GM12878 (cell line): Measurements from ENCODE around the gene THADA. TPM values are rescaled to one million over a fixed set of nuclear protein-coding genes. Genes with fewer than 3 reads are reported as not detected.

Source experiments
- ATAC-seq: fragments of 200-7000 bp; cut with Tn5 transposase; 3 replicates; pipeline ENCODE4 v1.9.1; 2020; ENCODE audit warnings: mild to moderate bottlenecking, moderate library complexity
- BruUV-seq: library from RNA; stranded (reverse); fragments of 400-500 nt; replicated peaks from 2 replicates; lab custom pipeline; 2021; lab: Mats Ljungman, UMichigan
- CTCF ChIA-PET: fragments of 300-600 bp; sonication (Branson Sonifier 250); formaldehyde crosslinking; extraction: SDS; loops from one replicate; lab custom pipeline; 2021; ENCODE audit warnings: inconsistent platforms; lab: Yijun Ruan, JAX
- POLR2A ChIA-PET: fragments of 350-600 bp; formaldehyde crosslinking; extraction: SDS; loops from one replicate; lab custom pipeline; 2021; ENCODE audit warnings: inconsistent platforms; lab: Charles Lee
- RAD21 ChIA-PET: fragments of 300-600 bp; sonication (Branson Sonifier 250); formaldehyde crosslinking; loops from one replicate; lab custom pipeline; 2023; ENCODE audit warnings: antibody characterized with exemption; ENCODE audit not compliant: unreplicated experiment; lab: Charles Lee
- SMC1A ChIA-PET: fragments of 300-600 bp; sonication (Branson Sonifier 250); formaldehyde crosslinking; loops from one replicate; lab custom pipeline; 2023; ENCODE audit not compliant: unreplicated experiment, uncharacterized antibody; lab: Charles Lee
- DNase-seq: peaks from one replicate; pipeline ENCODE4 v3.0.0-alpha.2; 2011; ENCODE audit warnings: low read depth, low spot score
- FAIRE-seq: peaks from 3 replicates; lab custom pipeline; 2011; peaks lifted over from hg19 to GRCh38; lab: Jason Lieb, UNC
- H2AFZ ChIP-seq: 2 replicates; pipeline ENCODE4 v1.6.0; 2011; ENCODE audit warnings: low read depth, low read length, control low read depth; ENCODE audit not compliant: control insufficient read depth
- H3K27ac ChIP-seq: 2 replicates; pipeline ENCODE4 v1.5.1; 2011; ENCODE audit warnings: control low read depth; ENCODE audit not compliant: control insufficient read depth, insufficient read depth
- H3K27me3 ChIP-seq, 2 experiments: replicated peaks in 1 of 2; 2 replicates each; pipeline versions ENCODE4 v1.6.0 to v1.6.1; 2011; ENCODE audit warnings: low read length in 1 of 2; ENCODE audit not compliant: control insufficient read depth in 2 of 2, insufficient read depth in 2 of 2
- H3K36me3 ChIP-seq, 2 experiments: 2 replicates each; pipeline ENCODE4 v1.5.1; 2011; ENCODE audit warnings: low read length in 1 of 2; ENCODE audit not compliant: control insufficient read depth in 2 of 2, insufficient read depth in 2 of 2
- H3K4me1 ChIP-seq: 2 replicates; pipeline ENCODE4 v1.6.1; 2011; ENCODE audit warnings: mild to moderate bottlenecking, low read length, moderate library complexity, mixed read lengths; ENCODE audit not compliant: control insufficient read depth, insufficient read depth
- H3K4me2 ChIP-seq: 2 replicates; pipeline ENCODE4 v1.6.0; 2011; ENCODE audit warnings: control low read depth; ENCODE audit not compliant: control insufficient read depth, insufficient read depth
- H3K4me3 ChIP-seq: fragments of 200-600 bp; sonication (generic); 2 replicates; pipeline ENCODE4 v1.5.1; 2016
- H3K79me2 ChIP-seq: 2 replicates; pipeline ENCODE4 v1.6.0; 2011; ENCODE audit warnings: low read length; ENCODE audit not compliant: control insufficient read depth, insufficient read depth
- H3K9ac ChIP-seq: 2 replicates; pipeline ENCODE4 v1.8.0; 2011; ENCODE audit warnings: low read length, control low read depth, mixed read lengths; ENCODE audit not compliant: control insufficient read depth, insufficient read depth
- H3K9me3 ChIP-seq: replicated peaks from 3 replicates; pipeline ENCODE4 v1.5.1; 2011; ENCODE audit warnings: mild to moderate bottlenecking, low read length; ENCODE audit not compliant: control insufficient read depth, insufficient read depth
- H4K20me1 ChIP-seq: 2 replicates; pipeline ENCODE4 v1.6.0; 2011; ENCODE audit not compliant: control insufficient read depth, insufficient read depth
- BHLHE40 ChIP-seq, 2 experiments: fragments of 450-650 bp in 1 of 2; IDR thresholded peaks; 2 replicates each; pipeline ENCODE4 v1.6.1; 2011 to 2017; ENCODE audit warnings: low read depth in 2 of 2, borderline replicate concordance in 1 of 2, improper control_type of control experiment in 1 of 2, low read length in 1 of 2, mild to moderate bottlenecking in 1 of 2
- CEBPB ChIP-seq, 2 experiments: fragments of 150-350 bp in 1 of 2; IDR thresholded peaks; 2 replicates each; pipeline ENCODE4 v1.6.1; 2012 to 2014; ENCODE audit warnings: low read depth in 2 of 2, low read length in 2 of 2, borderline replicate concordance in 1 of 2, inconsistent platforms in 1 of 2
- FOS ChIP-seq: IDR thresholded peaks from 3 replicates; pipeline ENCODE4 v1.6.1; 2011; ENCODE audit warnings: borderline replicate concordance; ENCODE audit not compliant: insufficient read length; ENCODE audit errors: extremely low read depth
- HCFC1 ChIP-seq: fragments of 150-350 bp; IDR thresholded peaks from 2 replicates; pipeline ENCODE4 v1.6.1; 2014; ENCODE audit warnings: low read length
- NFYB ChIP-seq: IDR thresholded peaks from 2 replicates; pipeline ENCODE4 v1.6.1; 2011; ENCODE audit warnings: low read depth, mild to moderate bottlenecking, low read length, improper control_type of control experiment, moderate library complexity; ENCODE audit not compliant: insufficient read depth
- NR2F1 ChIP-seq: fragments of 450-650 bp; conservative IDR thresholded peaks from 2 replicates; pipeline ENCODE4 v1.6.1; 2017; ENCODE audit warnings: mild to moderate bottlenecking
- WGBS: methylation state at CpG from one replicate; pipeline ENCODE4 v1.1.6; 2016; ENCODE audit warnings: low lambda C conversion rate; ENCODE audit not compliant: insufficient replicate concordance, insufficient coverage; ENCODE audit errors: missing lambda C conversion rate; 5-methylcytosine and 5-hydroxymethylcytosine counted together
- in situ Hi-C: fragments of 300-500 bp; cut with MboI; formaldehyde crosslinking; loops from 9 replicates; pipeline ENCODE4 v1.14.3; 2018; ENCODE audit warnings: mixed read lengths
- intact Hi-C: fragments of 100-400 bp; cut with micrococcal nuclease; formaldehyde crosslinking; loops from one replicate; pipeline ENCODE4 v1.14.2; 2022; ENCODE audit not compliant: unreplicated experiment
- polyA plus RNA-seq, 11 experiments: library from polyadenylated mRNA; depleted of rRNA in 4 of 11; unstranded in 6 of 11; stranded (reverse) in 5 of 11; fragments of >200 nt; fragmentation: Nextera tagmentation in 4 of 11; fragmentation: Illumina TruSeq in 1 of 11; extraction: Ambion mirVana in 4 of 11; extraction: Trizol in 1 of 11; gene quantifications; 1 replicate in 1 of 11; 2 replicates in 10 of 11; pipeline versions ENCODE4 v1.2.1 to v1.2.3, GENCODE V29; 2011 to 2016; ENCODE audit warnings: inconsistent platforms in 2 of 11, missing spikeins in 2 of 11, low read depth in 1 of 11
- total RNA-seq, 4 experiments: library from RNA; depleted of rRNA in 3 of 4; stranded (reverse); fragments of >200 nt in 3 of 4; fragmentation: Illumina TruSeq in 1 of 4; extraction: Trizol in 1 of 4; gene quantifications; 2 replicates each; pipeline versions ENCODE4 v1.2.1 to v1.2.3, GENCODE V29; 2013 to 2021
- TF ChIP-seq, protein P1 (sequence below): fragments of 450-650 bp; IDR thresholded peaks from 2 replicates; pipeline ENCODE4 v1.6.1; 2017; ENCODE audit warnings: mild to moderate bottlenecking, moderate library complexity
- TF ChIP-seq, protein P2 (sequence below): fragments of 150-350 bp; IDR thresholded peaks from 2 replicates; pipeline ENCODE4 v1.6.1; 2016; ENCODE audit warnings: low read depth, low read length

THADA gene
- total and polyA plus RNA-seq, 10 of the 15 experiments (the other 5 are each of a cell fraction or from before 2014, with no cell fraction given): 14.6 to 33.2 (median 23.2) TPM

DNA sequence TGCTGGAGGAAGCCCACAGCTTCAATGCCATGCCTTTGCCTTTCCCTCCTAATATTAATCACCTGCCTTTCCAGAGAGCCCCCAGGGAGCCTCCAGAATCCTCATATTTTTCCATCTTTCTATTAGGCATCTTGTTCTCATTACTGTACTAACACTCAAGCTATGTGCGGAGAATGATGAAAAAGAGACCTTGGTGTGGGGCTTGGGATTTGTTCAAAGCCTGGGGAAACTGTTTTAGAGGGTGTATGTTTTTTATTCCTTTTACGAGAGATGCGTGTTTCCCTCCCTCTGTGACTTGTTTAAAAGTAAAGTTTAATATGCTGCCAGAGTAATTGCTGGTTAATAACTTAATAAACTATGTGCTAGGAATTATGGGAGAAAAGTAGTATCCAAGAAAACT, 267.0 kb downstream of the THADA start:
- no peak for ATAC-seq
- BruUV-seq: no TSS peak

DNA sequence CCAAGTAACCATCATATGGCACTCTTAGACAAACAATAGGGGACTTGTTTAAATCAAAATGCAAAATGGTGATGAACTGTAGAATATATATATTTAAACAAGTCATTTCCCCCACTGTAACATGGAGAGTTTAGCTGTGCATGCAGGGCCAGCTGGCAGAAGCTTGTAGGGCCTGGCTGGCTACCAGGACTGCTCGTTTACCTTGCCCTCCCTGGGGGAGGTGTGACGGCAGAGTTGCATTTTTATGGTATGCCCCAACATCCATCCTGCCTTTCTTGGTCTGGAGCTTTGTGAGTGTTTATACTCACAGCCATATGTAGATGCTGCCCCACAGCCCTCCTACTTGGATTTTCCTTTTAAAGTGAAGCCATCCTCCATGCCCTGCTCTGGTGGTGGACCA, 267.7 kb downstream of the THADA start:
- Histone ChIP-seq H4K20me1 (no peaks in the 10 kb centered on the region), H3K4me1 (no peaks in the 10 kb centered on the region), H3K36me3 (peaks cover 0 to 2% of the 10 kb centered on the region in 2 experiments; a peak in 2 of 4 replicates), H3K4me3 (no peak overlapping the region), H3K4me2 (no peak overlapping the region), H3K9me3 (no peaks in the 10 kb centered on the region), H3K27ac (no peak overlapping the region), H3K9ac (no peak overlapping the region), H2AFZ (no peak overlapping the region), H3K79me2 (no peaks in the 10 kb centered on the region), H3K27me3 (no peaks in the 10 kb centered on the region)
- in situ Hi-C loops: no loop called here
- FAIRE-seq (no peak), DNase-seq (no peak), ATAC-seq (no peak)
- WGBS: 100% methylated on average over 2 of the region's 2 CpGs
- intact Hi-C loops: no loop called here
- ChIA-PET POLR2A (interaction anchor here (0.9 kb wide), 1 partner anchor 9 kb away, joined by 3 read pairs; no protein-coding TSS in a partner anchor), CTCF (interaction anchor here (1.1 to 1.8 kb wide), 2 partner anchors 9 to 33 kb away, joined by 4 to 6 read pairs; no protein-coding TSS in a partner anchor), SMC1A (interaction anchor here (0.6 to 2.8 kb wide), 3 partner anchors 8 to 387 kb away, joined by 3 to 8 read pairs (median 4); no protein-coding TSS in a partner anchor), RAD21 (interaction anchor here (1.4 kb wide), 1 partner anchor 156 kb away, joined by 3 read pairs; no protein-coding TSS in a partner anchor)
- no TSS peak for BruUV-seq
- TF ChIP-seq FOS (no peak), NFYB (no peak), BHLHE40 (IDR thresholded peaks at IDR 0.05; ENCODE audit: borderline replicate concordance in 1 of 2, low read depth in 2 of 2, low read length in 1 of 2) (no peak), CEBPB (IDR thresholded peaks at IDR 0.05; ENCODE audit: borderline replicate concordance in 1 of 2, low read depth in 2 of 2, low read length in 2 of 2) (no peak), NR2F1 (no peak)
- TF ChIP-seq, protein P1, sequence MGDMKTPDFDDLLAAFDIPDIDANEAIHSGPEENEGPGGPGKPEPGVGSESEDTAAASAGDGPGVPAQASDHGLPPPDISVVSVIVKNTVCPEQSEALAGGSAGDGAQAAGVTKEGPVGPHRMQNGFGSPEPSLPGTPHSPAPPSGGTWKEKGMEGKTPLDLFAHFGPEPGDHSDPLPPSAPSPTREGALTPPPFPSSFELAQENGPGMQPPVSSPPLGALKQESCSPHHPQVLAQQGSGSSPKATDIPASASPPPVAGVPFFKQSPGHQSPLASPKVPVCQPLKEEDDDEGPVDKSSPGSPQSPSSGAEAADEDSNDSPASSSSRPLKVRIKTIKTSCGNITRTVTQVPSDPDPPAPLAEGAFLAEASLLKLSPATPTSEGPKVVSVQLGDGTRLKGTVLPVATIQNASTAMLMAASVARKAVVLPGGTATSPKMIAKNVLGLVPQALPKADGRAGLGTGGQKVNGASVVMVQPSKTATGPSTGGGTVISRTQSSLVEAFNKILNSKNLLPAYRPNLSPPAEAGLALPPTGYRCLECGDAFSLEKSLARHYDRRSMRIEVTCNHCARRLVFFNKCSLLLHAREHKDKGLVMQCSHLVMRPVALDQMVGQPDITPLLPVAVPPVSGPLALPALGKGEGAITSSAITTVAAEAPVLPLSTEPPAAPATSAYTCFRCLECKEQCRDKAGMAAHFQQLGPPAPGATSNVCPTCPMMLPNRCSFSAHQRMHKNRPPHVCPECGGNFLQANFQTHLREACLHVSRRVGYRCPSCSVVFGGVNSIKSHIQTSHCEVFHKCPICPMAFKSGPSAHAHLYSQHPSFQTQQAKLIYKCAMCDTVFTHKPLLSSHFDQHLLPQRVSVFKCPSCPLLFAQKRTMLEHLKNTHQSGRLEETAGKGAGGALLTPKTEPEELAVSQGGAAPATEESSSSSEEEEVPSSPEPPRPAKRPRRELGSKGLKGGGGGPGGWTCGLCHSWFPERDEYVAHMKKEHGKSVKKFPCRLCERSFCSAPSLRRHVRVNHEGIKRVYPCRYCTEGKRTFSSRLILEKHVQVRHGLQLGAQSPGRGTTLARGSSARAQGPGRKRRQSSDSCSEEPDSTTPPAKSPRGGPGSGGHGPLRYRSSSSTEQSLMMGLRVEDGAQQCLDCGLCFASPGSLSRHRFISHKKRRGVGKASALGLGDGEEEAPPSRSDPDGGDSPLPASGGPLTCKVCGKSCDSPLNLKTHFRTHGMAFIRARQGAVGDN: no peak
- TF ChIP-seq, protein P2, sequence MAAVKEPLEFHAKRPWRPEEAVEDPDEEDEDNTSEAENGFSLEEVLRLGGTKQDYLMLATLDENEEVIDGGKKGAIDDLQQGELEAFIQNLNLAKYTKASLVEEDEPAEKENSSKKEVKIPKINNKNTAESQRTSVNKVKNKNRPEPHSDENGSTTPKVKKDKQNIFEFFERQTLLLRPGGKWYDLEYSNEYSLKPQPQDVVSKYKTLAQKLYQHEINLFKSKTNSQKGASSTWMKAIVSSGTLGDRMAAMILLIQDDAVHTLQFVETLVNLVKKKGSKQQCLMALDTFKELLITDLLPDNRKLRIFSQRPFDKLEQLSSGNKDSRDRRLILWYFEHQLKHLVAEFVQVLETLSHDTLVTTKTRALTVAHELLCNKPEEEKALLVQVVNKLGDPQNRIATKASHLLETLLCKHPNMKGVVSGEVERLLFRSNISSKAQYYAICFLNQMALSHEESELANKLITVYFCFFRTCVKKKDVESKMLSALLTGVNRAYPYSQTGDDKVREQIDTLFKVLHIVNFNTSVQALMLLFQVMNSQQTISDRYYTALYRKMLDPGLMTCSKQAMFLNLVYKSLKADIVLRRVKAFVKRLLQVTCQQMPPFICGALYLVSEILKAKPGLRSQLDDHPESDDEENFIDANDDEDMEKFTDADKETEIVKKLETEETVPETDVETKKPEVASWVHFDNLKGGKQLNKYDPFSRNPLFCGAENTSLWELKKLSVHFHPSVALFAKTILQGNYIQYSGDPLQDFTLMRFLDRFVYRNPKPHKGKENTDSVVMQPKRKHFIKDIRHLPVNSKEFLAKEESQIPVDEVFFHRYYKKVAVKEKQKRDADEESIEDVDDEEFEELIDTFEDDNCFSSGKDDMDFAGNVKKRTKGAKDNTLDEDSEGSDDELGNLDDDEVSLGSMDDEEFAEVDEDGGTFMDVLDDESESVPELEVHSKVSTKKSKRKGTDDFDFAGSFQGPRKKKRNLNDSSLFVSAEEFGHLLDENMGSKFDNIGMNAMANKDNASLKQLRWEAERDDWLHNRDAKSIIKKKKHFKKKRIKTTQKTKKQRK: no peak

More for the DNA sequence above, 267.0 kb downstream of the THADA start:
- Histone ChIP-seq H3K4me3 (no peak overlapping the region), H3K4me1 (peaks cover 4% of the 10 kb centered on the region; the same call in 1 of the 2 replicates), H3K36me3 (peaks cover 0 to 2% of the 10 kb centered on the region in 2 experiments; a peak in 2 of 4 replicates), H3K27ac (no peak overlapping the region), H3K27me3 (no peaks in the 10 kb centered on the region), H3K9me3 (no peaks in the 10 kb centered on the region), H2AFZ (no peak overlapping the region), H3K79me2 (no peaks in the 10 kb centered on the region), H4K20me1 (no peaks in the 10 kb centered on the region), H3K4me2 (no peak overlapping the region), H3K9ac (no peak overlapping the region)
- 98% methylated on average over 3 of the region's 3 CpGs for WGBS
- intact Hi-C loops: no loop called here
- in situ Hi-C loops: no loop called here
- TF ChIP-seq HCFC1: no peak
- SMC1A ChIA-PET: interaction anchor here (0.6 to 2.8 kb wide), 3 partner anchors 9 to 212 kb away, joined by 4 to 8 read pairs (median 4); no protein-coding TSS in a partner anchor
- FAIRE-seq (no peak), DNase-seq (no peak)
- RAD21 ChIA-PET: interaction anchor here (1.4 kb wide), 1 partner anchor 156 kb away, joined by 3 read pairs; no protein-coding TSS in a partner anchor
- POLR2A ChIA-PET: no interaction called here
- CTCF ChIA-PET: interaction anchor here (1.1 to 1.8 kb wide), 2 partner anchors 9 to 34 kb away, joined by 4 to 6 read pairs; no protein-coding TSS in a partner anchor
